Esophagus squamous epithelium (tissue), 5 donors: ENCODE results near the gene CLEC11A. TPM values are rescaled to one million over a fixed set of nuclear protein-coding genes. Genes with fewer than 3 reads are reported as not detected.

Source experiments
- DNase-seq: peaks from one replicate; lab custom pipeline; 2025; lab: John Stamatoyannopoulos, UW
- H3K27ac ChIP-seq, 4 donors: fragments of 200-600 bp; sonication (generic); one replicate each; pipeline ENCODE4 v1.5.1; 2016 to 2019; ENCODE audit warnings: mild to moderate bottlenecking in 1 of 4
- H3K27me3 ChIP-seq, 4 donors: fragments of 200-600 bp; sonication (generic); 1 replicate in 3 of 4; 2 replicates in 1 of 4; pipeline versions ENCODE4 v1.5.1 to v1.6.0; 2017 to 2021; ENCODE audit warnings: antibody characterized with exemption in 1 of 4
- H3K36me3 ChIP-seq, 3 donors: fragments of 200-600 bp; sonication (generic); one replicate each; pipeline ENCODE4 v1.5.1; 2016 to 2019
- H3K4me1 ChIP-seq, 3 donors: fragments of 200-600 bp; sonication (generic); one replicate each; pipeline ENCODE4 v1.5.1; 2017 to 2019
- H3K4me3 ChIP-seq, 4 donors: fragments of 200-600 bp; sonication (generic); 1 replicate in 3 of 4; 2 replicates in 1 of 4; pipeline ENCODE4 v1.5.1; 2016 to 2019; ENCODE audit warnings: mild to moderate bottlenecking in 2 of 4, moderate library complexity in 1 of 4
- H3K9me3 ChIP-seq, 3 donors: fragments of 200-600 bp; sonication (generic); one replicate each; pipeline ENCODE4 v1.5.1; 2016 to 2019
- CTCF ChIP-seq, 6 experiments: fragments of 450-650 bp in 4 of 6; fragments of 200-600 bp in 2 of 6; sonication (generic) in 2 of 6; IDR thresholded peaks; one replicate each; pipeline ENCODE4 v1.5.1; 2016 to 2019; ENCODE audit warnings: antibody characterized with exemption in 6 of 6, mild to moderate bottlenecking in 4 of 6, moderate library complexity in 4 of 6
- POLR2A ChIP-seq, 4 donors: fragments of 450-650 bp; IDR thresholded peaks; one replicate each; pipeline ENCODE4 v1.6.1; 2017; ENCODE audit warnings: antibody characterized with exemption in 4 of 4, mild to moderate bottlenecking in 4 of 4, moderate library complexity in 3 of 4
- WGBS, 2 donors: methylation state at CpG; one replicate each; pipeline ENCODE4 v1.1.5; 2018; 5-methylcytosine and 5-hydroxymethylcytosine counted together
- intact Hi-C: fragments of 100-400 bp; cut with DNase I; formaldehyde crosslinking; loops from one replicate; pipeline ENCODE4 v1.15.0; 2022
- total RNA-seq, 4 donors: library from RNA; depleted of rRNA; stranded (reverse); fragments of >200 nt; gene quantifications; one replicate each; pipeline ENCODE4 v1.1.0, GENCODE V29; 2016
- donor health status: DM: yes; HTN: yes; CAD: no.

Gene CLEC11A
- total RNA-seq, 4 donors from 2014 or later, result 0.80 to 11.1 (median 3.9) TPM

- TF ChIP-seq CTCF (IDR thresholded peaks at IDR 0.05), result no peak
- TF ChIP-seq POLR2A (IDR thresholded peaks at IDR 0.05), result no peak
- Histone ChIP-seq H3K9me3 (no peaks in the 10 kb centered on the region), H3K4me3 (no peak overlapping the region), H3K27me3 (peaks cover 0 to 75% (median 0%) of the 10 kb centered on the region in 4 donors), H3K27ac (no peak overlapping the region), H3K36me3 (no peaks in the 10 kb centered on the region), H3K4me1 (no peaks in the 10 kb centered on the region)
- intact Hi-C loops, result no loop called here
- WGBS, 2 donors, result 77 to 87% methylated on average over 8 of the region's 11 CpGs
- no peak for DNase-seq
Measured at GRCh38 chr19:50711196-50711595, 12.0 kb upstream of the CLEC11A start.

GRCh38 chr19:50711805-50712204, 11.4 kb upstream of the CLEC11A start:
- H3K4me3 ChIP-seq, result no peak overlapping the region
- WGBS, 2 donors, result 50 to 77% methylated on average over 1 to 6 of the region's 9 CpGs
- H3K36me3 ChIP-seq, result no peaks in the 10 kb centered on the region
- TF ChIP-seq POLR2A (IDR thresholded peaks at IDR 0.05) (no peak), CTCF (IDR thresholded peaks at IDR 0.05) (no peak)
- no peaks in the 10 kb centered on the region for H3K4me1 ChIP-seq
- H3K27me3 ChIP-seq, result peaks cover 0 to 78% (median 0%) of the 10 kb centered on the region in 4 donors
- no peak for DNase-seq
- no peaks in the 10 kb centered on the region for H3K9me3 ChIP-seq
- no peak overlapping the region for H3K27ac ChIP-seq
- intact Hi-C loops, result no loop called here

- no peak for TF ChIP-seq CTCF (IDR thresholded peaks at IDR 0.05)
- no peak for TF ChIP-seq POLR2A (IDR thresholded peaks at IDR 0.05)
- intact Hi-C loops, result no loop called here
- no peak overlapping the region for H3K27ac ChIP-seq
- no peak for DNase-seq
- peaks cover 0 to 88% (median under 1%) of the 10 kb centered on the region in 4 donors for H3K27me3 ChIP-seq
- WGBS, 2 donors, result 59 to 74% methylated on average over 4 to 6 of the region's 6 CpGs
- no peaks in the 10 kb centered on the region for H3K9me3 ChIP-seq
- H3K4me3 ChIP-seq, result no peak overlapping the region
- peaks cover 0 to 3% (median 0%) of the 10 kb centered on the region in 3 donors for H3K4me1 ChIP-seq
- H3K36me3 ChIP-seq, result no peaks in the 10 kb centered on the region
Measured at GRCh38 chr19:50712833-50713232, 10.3 kb upstream of the CLEC11A start.

- H3K27me3 ChIP-seq, result peaks cover 0 to 92% (median 7%) of the 10 kb centered on the region in 4 donors
- H3K36me3 ChIP-seq, result no peaks in the 10 kb centered on the region
- no peak overlapping the region for H3K27ac ChIP-seq
- no peaks in the 10 kb centered on the region for H3K9me3 ChIP-seq
- H3K4me3 ChIP-seq, result no peak overlapping the region
- no peak for TF ChIP-seq CTCF (IDR thresholded peaks at IDR 0.05)
- TF ChIP-seq POLR2A (IDR thresholded peaks at IDR 0.05), result no peak
- intact Hi-C loops, result no loop called here
- H3K4me1 ChIP-seq, result peaks cover 7 to 11% (median 8%) of the 10 kb centered on the region in 3 donors
- 74 to 81% methylated on average over 16 to 22 of the region's 22 CpGs for WGBS, 2 donors
- DNase-seq, result no peak
Measured at GRCh38 chr19:50713556-50714236, 9.5 kb upstream of the CLEC11A start.

- no peak for DNase-seq
- H3K27ac ChIP-seq, result no peak overlapping the region
- TF ChIP-seq CTCF (IDR thresholded peaks at IDR 0.05) (no peak), POLR2A (IDR thresholded peaks at IDR 0.05) (no peak)
- intact Hi-C loops, result no loop called here
- H3K4me3 ChIP-seq, result no peak overlapping the region
- WGBS, 2 donors, result 85 to 87% methylated on average over 4 to 7 of the region's 39 CpGs
- H3K4me1 ChIP-seq, result peaks cover 13 to 38% (median 24%) of the 10 kb centered on the region in 3 donors
- H3K9me3 ChIP-seq, result no peaks in the 10 kb centered on the region
- H3K36me3 ChIP-seq, result no peaks in the 10 kb centered on the region
- peaks cover 0 to 95% (median 11%) of the 10 kb centered on the region in 4 donors for H3K27me3 ChIP-seq
Measured at GRCh38 chr19:50716178-50717025, 6.8 kb upstream of the CLEC11A start.
